Measurements from ENCODE around the gene GAPDH. TPM values are rescaled to one million over a fixed set of nuclear protein-coding genes. Genes with fewer than 3 reads are reported as not detected.
"Not testable (repeated sequence)": the region's sequence is repeated elsewhere in the genome, so short reads cannot be mapped to it uniquely, and the experiment has no call there.

Gene GAPDH
- total RNA-seq, 1 experiment from 2014 or later, result 4,097 TPM

GRCh38 chr12:6536894-6537579, 2.7 kb downstream of the GAPDH start:
- Mint-ChIP-seq H3K4me1 (ENCODE audit: insufficient read depth, unreplicated experiment) (peaks cover 50% of the 10 kb centered on the region), H3K36me3 (ENCODE audit: insufficient read depth, unreplicated experiment) (peaks cover 51% of the 10 kb centered on the region), H3K9me3 (ENCODE audit: unreplicated experiment) (no peaks in the 10 kb centered on the region), H3K27me3 (ENCODE audit: insufficient read depth, unreplicated experiment) (no peaks in the 10 kb centered on the region), H3K4me3 (ENCODE audit: unreplicated experiment) (peak overlapping the region; percentile 88), H3K27ac (ENCODE audit: low read depth, unreplicated experiment) (no peak overlapping the region)
- no TSS peak for BruUV-seq (replicated peaks)
- ChIA-PET POLR2A (interaction anchor here (0.6 to 7.0 kb wide), 18 partner anchors 13 to 265 kb away, joined by 3 to 74 read pairs (median 9); partner anchors contain the start of genes MRPL51, NOP2, SCNN1A and TAPBPL), CTCF (interaction anchor here (0.5 to 8.2 kb wide), 39 partner anchors 8 to 427 kb away, joined by 3 to 99 read pairs (median 5); partner anchors contain the start of gene VAMP1)
- intact Hi-C loops (cut with micrococcal nuclease), result loop anchor here (5.0 kb wide), 1 partner anchor 200 kb away; no protein-coding TSS in a partner anchor
- TF ChIP-seq CTCF (IDR thresholded peaks at IDR 0.05; ENCODE audit: unreplicated experiment), result no peak
- DNase-seq (ENCODE audit: unreplicated experiment), result peak; percentile 16

GRCh38 chr12:6537580-6538419, 3.5 kb downstream of the GAPDH start:
- H3K36me3 Mint-ChIP-seq (ENCODE audit: insufficient read depth, unreplicated experiment), result peaks cover 55% of the 10 kb centered on the region
- peaks cover 44% of the 10 kb centered on the region for H3K4me1 Mint-ChIP-seq (ENCODE audit: insufficient read depth, unreplicated experiment)
- peak; percentile 83 for TF ChIP-seq CTCF (IDR thresholded peaks at IDR 0.05; ENCODE audit: unreplicated experiment)
- BruUV-seq (replicated peaks), result TSS peak; percentile 72
- POLR2A ChIA-PET, result interaction anchor here (0.6 to 7.0 kb wide), 16 partner anchors 15 to 265 kb away, joined by 3 to 74 read pairs (median 6); partner anchors contain the start of genes MRPL51, NOP2, TAPBPL and VAMP1
- H3K4me3 Mint-ChIP-seq (ENCODE audit: unreplicated experiment), result peak overlapping the region; percentile 88
- peak; percentile 80 for DNase-seq (ENCODE audit: unreplicated experiment)
- not testable (repeated sequence) for H3K27me3 Mint-ChIP-seq (ENCODE audit: insufficient read depth, unreplicated experiment); H3K9me3 Mint-ChIP-seq (ENCODE audit: unreplicated experiment)
- H3K27ac Mint-ChIP-seq (ENCODE audit: low read depth, unreplicated experiment), result peak overlapping the region; percentile 19
- intact Hi-C loops (cut with micrococcal nuclease), result loop anchor here (1.0 to 5.0 kb wide), 2 partner anchors 114 to 200 kb away; no protein-coding TSS in a partner anchor
- CTCF ChIA-PET, result interaction anchor here (0.5 to 8.2 kb wide), 48 partner anchors 8 to 426 kb away, joined by 3 to 99 read pairs (median 5); partner anchors contain the start of genes MRPL51 and VAMP1

- CTCF ChIA-PET, result interaction anchor here (0.6 to 8.2 kb wide), 37 partner anchors 7 to 425 kb away, joined by 3 to 99 read pairs (median 5); partner anchors contain the start of genes MRPL51 and VAMP1
- peaks cover 57% of the 10 kb centered on the region for H3K36me3 Mint-ChIP-seq (ENCODE audit: insufficient read depth, unreplicated experiment)
- peak; percentile 45 for DNase-seq (ENCODE audit: unreplicated experiment)
Measured at GRCh38 chr12:6538420-6539313, 4.3 kb downstream of the GAPDH start.

More at GRCh38 chr12:6538420-6539313, 4.3 kb downstream of the GAPDH start:
- no TSS peak for BruUV-seq (replicated peaks)
- intact Hi-C loops (cut with micrococcal nuclease), result loop anchor here (1.0 to 5.0 kb wide), 2 partner anchors 115 to 201 kb away; no protein-coding TSS in a partner anchor
- H3K4me3 Mint-ChIP-seq (ENCODE audit: unreplicated experiment), result no peak overlapping the region
- H3K4me1 Mint-ChIP-seq (ENCODE audit: insufficient read depth, unreplicated experiment), result peaks cover 36% of the 10 kb centered on the region
- TF ChIP-seq CTCF (IDR thresholded peaks at IDR 0.05; ENCODE audit: unreplicated experiment), result no peak
- POLR2A ChIA-PET, result interaction anchor here (0.5 to 7.0 kb wide), 24 partner anchors 14 to 193 kb away, joined by 3 to 74 read pairs (median 6); partner anchors contain the start of genes IFFO1, MRPL51, NOP2 and TAPBPL
- H3K9me3 Mint-ChIP-seq (ENCODE audit: unreplicated experiment), result no peaks in the 10 kb centered on the region
- H3K27ac Mint-ChIP-seq (ENCODE audit: low read depth, unreplicated experiment), result peak overlapping the region; percentile 21
- no peaks in the 10 kb centered on the region for H3K27me3 Mint-ChIP-seq (ENCODE audit: insufficient read depth, unreplicated experiment)
